CMK (cell line): ENCODE results near the gene SLC6A14.

Source experiments
- DNase-seq: peaks from one replicate; pipeline ENCODE4 v3.0.0-alpha.2; 2010; ENCODE audit warnings: low read depth

SLC6A14 gene

GRCh38 chrX:116436358-116436816 is at the start of gene SLC6A14:
TSS of gene SLC6A14 (plus strand) at chrX:116436606. CDS start at chrX:116436710, 104 bp downstream.
- no peak for DNase-seq

- no peak for DNase-seq
These were observed 40.7 kb upstream of the SLC6A14 start for GRCh38 chrX:116395752-116396151.

GRCh38 chrX:116399681-116400080 is 36.7 kb upstream of the SLC6A14 start:
- DNase-seq = no peak

- DNase-seq = no peak
These were observed 27.2 kb upstream of the SLC6A14 start for GRCh38 chrX:116409219-116409618.

- DNase-seq = no peak
These were observed 23.1 kb upstream of the SLC6A14 start for GRCh38 chrX:116413273-116413672.

- DNase-seq = no peak
These were observed 19.2 kb upstream of the SLC6A14 start for GRCh38 chrX:116417214-116417613.

- DNase-seq = no peak
These were observed 18.4 kb upstream of the SLC6A14 start for GRCh38 chrX:116417968-116418367.

GRCh38 chrX:116427978-116428377 is 8.4 kb upstream of the SLC6A14 start:
- no peak for DNase-seq

- DNase-seq = no peak
These were observed 809 bp upstream of the SLC6A14 start for GRCh38 chrX:116435597-116435996.

- DNase-seq = no peak
These were observed 12.8 kb downstream of the SLC6A14 start for GRCh38 chrX:116449156-116449555.

- no peak for DNase-seq
These were observed 26.4 kb downstream of the SLC6A14 start, which contains the start of gene CT83 for GRCh38 chrX:116462822-116463221. TSS of gene CT83 (minus strand) at chrX:116462976. CDS start at chrX:116462856, 120 bp downstream.

GRCh38 chrX:116480059-116480458 is 43.7 kb downstream of the SLC6A14 start:
- no peak for DNase-seq

- no peak for DNase-seq
These were observed 53.7 kb downstream of the SLC6A14 start for GRCh38 chrX:116490104-116490503.

- DNase-seq = no peak
These were observed 56.9 kb downstream of the SLC6A14 start for GRCh38 chrX:116493271-116493670.

GRCh38 chrX:116499780-116500179 is 63.4 kb downstream of the SLC6A14 start:
- DNase-seq = no peak
